ENCODE measurements around the gene LIN28B. TPM values are rescaled to one million over a fixed set of nuclear protein-coding genes. Genes with fewer than 3 reads are reported as not detected.
"Not testable (repeated sequence)": the region's sequence is repeated elsewhere in the genome, so short reads cannot be mapped to it uniquely, and the experiment has no call there.

LIN28B gene
- total RNA-seq, 2 donors from 2014 or later: not detected

DNA sequence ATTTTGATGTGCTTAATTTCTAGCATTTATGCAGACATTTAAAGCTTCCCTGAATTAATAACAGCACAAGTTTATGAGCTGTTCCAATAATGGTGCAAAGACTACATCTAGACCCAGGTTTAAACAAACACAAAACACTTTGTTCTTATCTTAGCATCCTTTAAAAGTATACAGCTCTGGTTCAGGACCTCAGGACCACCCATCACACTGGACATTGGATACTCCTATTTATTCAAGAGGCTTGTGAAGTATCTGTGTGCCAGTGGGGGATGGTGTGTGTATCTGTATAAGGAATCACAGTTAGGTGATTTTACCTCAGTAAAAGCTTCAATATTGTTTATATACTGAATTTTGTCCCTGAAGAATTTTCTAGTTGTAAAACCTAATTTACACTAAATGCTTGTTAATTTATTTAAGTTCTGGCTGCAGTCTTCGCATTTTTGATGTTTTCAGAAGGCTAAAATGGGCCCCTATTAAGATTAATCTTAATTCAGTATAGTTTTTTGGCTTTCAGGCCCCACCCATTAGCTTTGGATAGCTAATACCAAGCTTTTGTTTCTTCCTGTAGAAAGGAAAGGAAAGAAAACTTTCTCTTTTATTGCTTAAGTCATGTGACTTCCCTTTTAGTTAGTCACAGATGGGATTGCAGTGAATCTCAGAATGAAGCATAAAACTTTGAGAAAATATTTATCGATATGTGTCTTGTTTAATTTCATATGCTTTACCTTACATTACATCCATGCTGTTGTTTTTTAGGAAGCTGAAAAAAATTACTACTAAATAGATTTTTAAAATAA lies 13.1 kb downstream of the LIN28B start:
- H3K36me3 Mint-ChIP-seq (ENCODE audit: low read depth): no peaks in the 10 kb centered on the region
- DNase-seq (no peak), ATAC-seq (no peak)
- H3K27me3 Mint-ChIP-seq: no peaks in the 10 kb centered on the region
- H3K4me1 Mint-ChIP-seq: no peaks in the 10 kb centered on the region
- no peak overlapping the region for H3K27ac Mint-ChIP-seq
- no peaks in the 10 kb centered on the region for H3K9me3 ChIP-seq (ENCODE audit: control insufficient read depth, low read length, poor library complexity, severe bottlenecking)
- no peak overlapping the region for H3K4me3 Mint-ChIP-seq

DNA sequence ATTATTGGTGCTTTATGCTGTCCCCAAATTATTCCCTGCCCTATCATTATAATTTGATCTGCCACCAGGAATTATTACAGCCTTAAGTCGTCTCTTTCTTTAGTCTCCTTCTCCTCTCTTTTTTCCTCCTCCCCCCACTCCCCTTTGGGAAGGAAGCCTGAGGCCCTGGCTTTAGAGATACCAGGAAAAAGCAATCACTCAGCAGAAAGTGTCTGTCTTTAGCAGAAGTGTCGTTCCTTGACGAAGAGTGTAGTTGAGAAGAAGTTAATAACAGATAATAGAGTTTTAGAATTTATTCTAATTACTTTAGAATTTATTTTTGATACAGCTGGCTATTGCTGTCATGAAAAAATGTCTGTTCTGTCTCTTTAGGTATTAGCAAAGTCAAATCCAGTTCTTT lies 16.5 kb downstream of the LIN28B start:
- no peaks in the 10 kb centered on the region for H3K9me3 ChIP-seq (ENCODE audit: control insufficient read depth, low read length, poor library complexity, severe bottlenecking)
- Mint-ChIP-seq H3K27me3 (peaks cover 8% of the 10 kb centered on the region), H3K4me3 (no peak overlapping the region), H3K27ac (no peak overlapping the region), H3K4me1 (no peaks in the 10 kb centered on the region), H3K36me3 (ENCODE audit: low read depth) (no peaks in the 10 kb centered on the region)
- DNase-seq: no peak
- ATAC-seq: no peak

DNA sequence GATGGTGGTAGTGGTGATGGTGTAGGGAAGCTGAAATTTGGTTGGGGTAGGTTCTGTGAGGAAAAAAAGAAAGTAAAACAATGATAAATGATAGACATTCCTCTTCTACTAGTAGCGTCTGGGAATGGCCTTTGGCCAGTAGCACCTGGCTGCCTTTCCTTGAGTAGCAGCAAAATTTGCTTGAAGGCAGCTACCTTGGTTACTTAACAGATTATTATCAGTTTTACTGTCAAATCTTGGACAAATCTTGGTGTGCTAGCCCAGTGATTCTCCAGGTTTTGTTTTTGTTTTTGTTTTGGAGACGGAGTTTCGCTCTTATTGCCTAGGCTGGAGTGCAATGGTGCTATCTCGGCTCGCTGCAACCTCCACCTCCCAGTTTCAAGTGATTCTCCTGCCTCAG lies 26.4 kb downstream of the LIN28B start:
- Mint-ChIP-seq H3K27ac (no peak overlapping the region), H3K4me1 (no peaks in the 10 kb centered on the region), H3K36me3 (ENCODE audit: low read depth) (no peaks in the 10 kb centered on the region), H3K27me3 (peaks cover 13% of the 10 kb centered on the region), H3K4me3 (no peak overlapping the region)
- no peak for ATAC-seq
- DNase-seq: no peak
- H3K9me3 ChIP-seq (ENCODE audit: control insufficient read depth, low read length, poor library complexity, severe bottlenecking): no peaks in the 10 kb centered on the region

GRCh38 chr6:104983776-104984175 lies 26.9 kb downstream of the LIN28B start:
- no peaks in the 10 kb centered on the region for H3K9me3 ChIP-seq (ENCODE audit: control insufficient read depth, low read length, poor library complexity, severe bottlenecking)
- Mint-ChIP-seq H3K36me3 (ENCODE audit: low read depth) (no peaks in the 10 kb centered on the region), H3K27me3 (peaks cover 13% of the 10 kb centered on the region), H3K4me3 (no peak overlapping the region), H3K4me1 (no peaks in the 10 kb centered on the region), H3K27ac (no peak overlapping the region)
- DNase-seq (no peak), ATAC-seq (no peak)

DNA sequence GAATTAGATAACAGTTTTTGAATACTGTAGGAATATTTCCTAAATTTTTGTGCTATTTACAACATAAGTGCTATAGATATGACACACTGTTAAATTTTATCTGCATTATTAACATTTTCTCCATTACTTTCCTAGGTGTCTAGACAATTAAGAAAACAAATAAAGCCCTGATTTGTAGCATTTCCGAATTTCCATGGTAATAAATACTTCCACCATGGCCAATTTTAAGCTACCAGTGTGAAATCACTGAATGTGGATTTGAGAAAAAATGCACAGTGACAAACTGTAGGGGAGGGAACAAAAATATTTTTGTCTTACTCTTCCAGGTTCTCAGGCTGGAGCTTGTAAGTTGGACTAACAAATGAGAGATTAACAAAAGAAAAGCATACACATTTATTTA lies 27.9 kb downstream of the LIN28B start:
- Mint-ChIP-seq H3K4me3 (no peak overlapping the region), H3K36me3 (ENCODE audit: low read depth) (no peaks in the 10 kb centered on the region), H3K4me1 (no peaks in the 10 kb centered on the region), H3K27ac (no peak overlapping the region), H3K27me3 (peaks cover 13% of the 10 kb centered on the region)
- ATAC-seq (no peak), DNase-seq (no peak)
- H3K9me3 ChIP-seq (ENCODE audit: control insufficient read depth, low read length, poor library complexity, severe bottlenecking): no peaks in the 10 kb centered on the region

DNA sequence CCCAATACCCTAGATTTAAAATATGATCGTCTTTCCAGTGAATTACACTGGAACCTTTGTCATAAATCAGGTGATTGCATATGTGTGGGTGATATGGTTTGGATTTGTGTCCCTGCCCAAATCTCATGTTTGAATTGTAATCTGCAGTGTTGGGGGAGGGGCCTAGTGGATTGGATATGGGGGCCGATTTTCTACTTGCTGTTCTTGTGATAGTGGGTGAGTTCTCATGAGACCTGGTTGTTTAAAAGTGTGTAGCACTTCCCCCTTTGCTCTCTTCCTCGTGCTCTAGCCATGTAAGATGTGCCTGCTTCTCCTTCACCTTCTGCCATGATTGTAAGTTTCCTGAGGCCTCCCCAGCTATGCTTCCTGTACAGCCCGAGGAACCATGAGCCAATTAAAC lies 29.0 kb downstream of the LIN28B start:
- not testable (repeated sequence) for H3K4me1 Mint-ChIP-seq; H3K9me3 ChIP-seq (ENCODE audit: control insufficient read depth, low read length, poor library complexity, severe bottlenecking); H3K27ac Mint-ChIP-seq; H3K36me3 Mint-ChIP-seq (ENCODE audit: low read depth); DNase-seq; ATAC-seq; H3K4me3 Mint-ChIP-seq
- peaks cover 11% of the 10 kb centered on the region for H3K27me3 Mint-ChIP-seq

GRCh38 chr6:104986625-104987024 lies 29.7 kb downstream of the LIN28B start:
- no peak for DNase-seq
- ATAC-seq: no peak
- Mint-ChIP-seq H3K27me3 (peaks cover 4% of the 10 kb centered on the region), H3K4me3 (no peak overlapping the region), H3K36me3 (ENCODE audit: low read depth) (no peaks in the 10 kb centered on the region), H3K27ac (no peak overlapping the region), H3K4me1 (no peaks in the 10 kb centered on the region)
- H3K9me3 ChIP-seq (ENCODE audit: control insufficient read depth, low read length, poor library complexity, severe bottlenecking): no peaks in the 10 kb centered on the region

GRCh38 chr6:104987218-104987617 lies 30.3 kb downstream of the LIN28B start:
- Mint-ChIP-seq H3K27ac (no peak overlapping the region), H3K36me3 (ENCODE audit: low read depth) (no peaks in the 10 kb centered on the region), H3K4me3 (no peak overlapping the region), H3K27me3 (no peaks in the 10 kb centered on the region), H3K4me1 (no peaks in the 10 kb centered on the region)
- H3K9me3 ChIP-seq (ENCODE audit: control insufficient read depth, low read length, poor library complexity, severe bottlenecking): no peaks in the 10 kb centered on the region
- ATAC-seq (no peak), DNase-seq (no peak)

- H3K4me3 Mint-ChIP-seq: no peak overlapping the region
- no peaks in the 10 kb centered on the region for H3K4me1 Mint-ChIP-seq
- ATAC-seq: no peak
- no peaks in the 10 kb centered on the region for H3K27me3 Mint-ChIP-seq
- no peak overlapping the region for H3K27ac Mint-ChIP-seq
- H3K36me3 Mint-ChIP-seq (ENCODE audit: low read depth): no peaks in the 10 kb centered on the region
- no peak for DNase-seq
- no peaks in the 10 kb centered on the region for H3K9me3 ChIP-seq (ENCODE audit: control insufficient read depth, low read length, poor library complexity, severe bottlenecking)
Measured at GRCh38 chr6:104990085-104990484, 33.2 kb downstream of the LIN28B start.

DNA sequence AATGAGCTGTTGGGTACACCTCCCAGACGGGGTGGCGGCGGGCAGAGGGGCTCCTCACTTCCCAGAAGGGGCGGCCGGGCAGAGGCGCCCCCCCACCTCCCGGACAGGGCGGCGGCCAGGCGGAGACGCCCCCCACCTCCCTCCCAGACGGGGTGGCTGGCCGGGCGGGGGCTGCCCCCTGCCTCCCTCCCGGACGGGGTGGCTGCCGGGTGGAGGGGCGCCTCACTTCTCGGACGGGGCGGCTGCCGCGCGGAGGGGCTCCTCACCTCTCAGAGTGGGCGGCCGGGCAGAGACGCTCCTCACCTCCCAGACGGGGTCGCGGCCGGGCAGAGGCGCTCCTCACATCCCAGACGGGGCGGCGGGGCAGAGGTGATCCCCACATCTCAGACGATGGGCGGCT lies 34.2 kb downstream of the LIN28B start:
- not testable (repeated sequence) for H3K27ac Mint-ChIP-seq; H3K4me1 Mint-ChIP-seq; H3K9me3 ChIP-seq (ENCODE audit: control insufficient read depth, low read length, poor library complexity, severe bottlenecking); DNase-seq; ATAC-seq; H3K36me3 Mint-ChIP-seq (ENCODE audit: low read depth); H3K4me3 Mint-ChIP-seq; H3K27me3 Mint-ChIP-seq

- ATAC-seq; DNase-seq; H3K36me3 Mint-ChIP-seq (ENCODE audit: low read depth); H3K9me3 ChIP-seq (ENCODE audit: control insufficient read depth, low read length, poor library complexity, severe bottlenecking); H3K4me3 Mint-ChIP-seq; H3K27ac Mint-ChIP-seq; H3K27me3 Mint-ChIP-seq; H3K4me1 Mint-ChIP-seq: not testable (repeated sequence)
Measured at GRCh38 chr6:104993576-104993975, 36.7 kb downstream of the LIN28B start.

GRCh38 chr6:104995989-104996617 lies 39.2 kb downstream of the LIN28B start:
- DNase-seq (no peak), ATAC-seq (no peak)
- peaks cover under 1% of the 10 kb centered on the region for H3K27me3 Mint-ChIP-seq
- H3K4me3 Mint-ChIP-seq: no peak overlapping the region
- no peaks in the 10 kb centered on the region for H3K36me3 Mint-ChIP-seq (ENCODE audit: low read depth)
- no peaks in the 10 kb centered on the region for H3K9me3 ChIP-seq (ENCODE audit: control insufficient read depth, low read length, poor library complexity, severe bottlenecking)
- no peak overlapping the region for H3K27ac Mint-ChIP-seq
- no peaks in the 10 kb centered on the region for H3K4me1 Mint-ChIP-seq

DNA sequence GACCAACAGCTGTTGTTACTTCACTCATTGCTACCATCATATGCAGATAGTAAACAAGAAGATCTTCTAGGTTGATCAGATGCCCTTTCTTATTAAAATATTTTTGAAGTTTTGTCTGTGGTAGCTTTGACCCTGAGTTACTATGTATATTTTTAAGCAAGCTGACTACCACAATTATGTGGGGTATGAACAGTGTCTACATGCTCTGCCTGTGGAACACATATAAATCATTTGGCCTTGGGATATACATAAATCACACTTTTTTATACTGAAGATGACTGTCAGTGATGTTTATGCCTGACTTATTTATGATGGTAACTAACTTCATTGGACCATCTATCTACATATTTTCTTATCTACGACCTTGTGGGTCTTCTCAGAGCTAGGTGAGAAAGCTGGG lies 44.2 kb downstream of the LIN28B start:
- no peak overlapping the region for H3K4me3 Mint-ChIP-seq
- no peaks in the 10 kb centered on the region for H3K4me1 Mint-ChIP-seq
- H3K27ac Mint-ChIP-seq: no peak overlapping the region
- ATAC-seq (no peak), DNase-seq (no peak)
- H3K36me3 Mint-ChIP-seq (ENCODE audit: low read depth): no peaks in the 10 kb centered on the region
- H3K27me3 Mint-ChIP-seq: peaks cover 28% of the 10 kb centered on the region
- no peaks in the 10 kb centered on the region for H3K9me3 ChIP-seq (ENCODE audit: control insufficient read depth, low read length, poor library complexity, severe bottlenecking)

- H3K9me3 ChIP-seq (ENCODE audit: control insufficient read depth, low read length, poor library complexity, severe bottlenecking): no peaks in the 10 kb centered on the region
- H3K27me3 Mint-ChIP-seq: peaks cover 28% of the 10 kb centered on the region
- DNase-seq: no peak
- no peak for ATAC-seq
- H3K36me3 Mint-ChIP-seq (ENCODE audit: low read depth): no peaks in the 10 kb centered on the region
- H3K4me3 Mint-ChIP-seq: no peak overlapping the region
- H3K27ac Mint-ChIP-seq: no peak overlapping the region
- no peaks in the 10 kb centered on the region for H3K4me1 Mint-ChIP-seq
Measured at GRCh38 chr6:105001906-105002305, 45.0 kb downstream of the LIN28B start.

All from T-helper 17 cell (primary cell).